GM11168 (cell line): Measurements from ENCODE around the gene CAMTA1.

Source experiments
- in situ Hi-C: fragments of 300-500 bp; cut with MboI; formaldehyde crosslinking; loops from one replicate; pipeline ENCODE4 v1.12.0; 2022; ENCODE audit warnings: low sequenced_read_pairs; ENCODE audit not compliant: unreplicated experiment

Gene CAMTA1

GRCh38 chr1:7511381-7511780 is 726.1 kb downstream of the CAMTA1 start:
- in situ Hi-C loops: no loop called here

- in situ Hi-C loops: no loop called here
Observed at GRCh38 chr1:7513081-7513480, 727.8 kb downstream of the CAMTA1 start.

- in situ Hi-C loops: no loop called here
Observed at GRCh38 chr1:7515175-7515574, 729.9 kb downstream of the CAMTA1 start.

- in situ Hi-C loops: no loop called here
Observed at GRCh38 chr1:7515904-7516303, 730.6 kb downstream of the CAMTA1 start.

- in situ Hi-C loops: no loop called here
Observed at GRCh38 chr1:7516341-7516740, 731.1 kb downstream of the CAMTA1 start.

- in situ Hi-C loops: no loop called here
Observed at GRCh38 chr1:7516929-7517328, 731.7 kb downstream of the CAMTA1 start.

- in situ Hi-C loops: no loop called here
Observed at GRCh38 chr1:7517611-7518330, 732.5 kb downstream of the CAMTA1 start.

GRCh38 chr1:7518411-7518810 is 733.2 kb downstream of the CAMTA1 start:
- in situ Hi-C loops: no loop called here

GRCh38 chr1:7519181-7519860 is 734.1 kb downstream of the CAMTA1 start:
- in situ Hi-C loops: no loop called here

GRCh38 chr1:7519861-7520395 is 734.7 kb downstream of the CAMTA1 start:
- in situ Hi-C loops: no loop called here

GRCh38 chr1:7520496-7520895 is 735.2 kb downstream of the CAMTA1 start:
- in situ Hi-C loops: no loop called here

GRCh38 chr1:7524341-7525337 is 739.4 kb downstream of the CAMTA1 start:
- in situ Hi-C loops: no loop called here

GRCh38 chr1:7525338-7526063 is 740.2 kb downstream of the CAMTA1 start:
- in situ Hi-C loops: no loop called here

GRCh38 chr1:7526196-7526866 is 741.1 kb downstream of the CAMTA1 start:
- in situ Hi-C loops: no loop called here

- in situ Hi-C loops: no loop called here
Observed at GRCh38 chr1:7526867-7527732, 741.8 kb downstream of the CAMTA1 start.

GRCh38 chr1:7527733-7528045 is 742.4 kb downstream of the CAMTA1 start:
- in situ Hi-C loops: no loop called here

- in situ Hi-C loops: no loop called here
Observed at GRCh38 chr1:7528386-7529198, 743.3 kb downstream of the CAMTA1 start.

GRCh38 chr1:7529917-7530316 is 744.7 kb downstream of the CAMTA1 start:
- in situ Hi-C loops: no loop called here
